ENCODE data around the gene HUWE1. TPM values are rescaled to one million over a fixed set of nuclear protein-coding genes. Genes with fewer than 3 reads are reported as not detected.

HUWE1 gene
- total RNA-seq, 1 experiment from 2014 or later = 536 TPM

- Histone ChIP-seq H3F3A (ENCODE audit: insufficient read depth, low read depth) (peaks cover 25% of the 10 kb centered on the region; the same call in 1 of the 2 replicates), H3K4me3 (no peak overlapping the region), H3K36me3 (ENCODE audit: low read depth) (no peaks in the 10 kb centered on the region), H3K79me2 (ENCODE audit: low read depth) (no peaks in the 10 kb centered on the region), H4K20me1 (ENCODE audit: insufficient read depth) (no peaks in the 10 kb centered on the region), H3K27me3 (ENCODE audit: insufficient read depth, low read depth) (no peaks in the 10 kb centered on the region), H3K27ac (peak overlapping the region; percentile 81), H3K4me1 (replicated peaks; ENCODE audit: insufficient read depth) (peaks cover 33% of the 10 kb centered on the region), H3K4me2 (peak overlapping the region; percentile 63), H2AFZ (no peak overlapping the region), H3K9me2 (ENCODE audit: insufficient read depth) (no peaks in the 10 kb centered on the region), H3K9me3 (ENCODE audit: insufficient read depth, low read depth) (no peaks in the 10 kb centered on the region)
- ChIA-PET POLR2A (ENCODE audit: unreplicated experiment) (interaction anchor here (0.5 to 2.0 kb wide), 5 partner anchors 30 to 350 kb away, joined by 3 to 33 read pairs (median 6); no protein-coding TSS in a partner anchor), CTCF (interaction anchor here (1.0 to 1.5 kb wide), 2 partner anchors 28 to 30 kb away, joined by 3 to 6 read pairs; no protein-coding TSS in a partner anchor)
- no peak for TF ChIP-seq CTCF (conservative IDR thresholded peaks at IDR 0.05)
- TF ChIP-seq EZH2 (IDR thresholded peaks at IDR 0.05; ENCODE audit: low read depth) = no peak
- DNase-seq = no peak
- intact Hi-C loops (cut with micrococcal nuclease; ENCODE audit: unreplicated experiment) = loop anchor here (1.0 kb wide), 1 partner anchor 118 kb away; no protein-coding TSS in a partner anchor
- BruUV-seq (replicated peaks) = no TSS peak
These were observed 27.6 kb upstream of the HUWE1 start for GRCh38 chrX:53713987-53714579.

- intact Hi-C loops (cut with micrococcal nuclease; ENCODE audit: unreplicated experiment) = loop anchor here (1.0 kb wide), 2 partner anchors 27 to 102 kb away; no protein-coding TSS in a partner anchor
- no peak for TF ChIP-seq CTCF (conservative IDR thresholded peaks at IDR 0.05)
- TF ChIP-seq EZH2 (IDR thresholded peaks at IDR 0.05; ENCODE audit: low read depth) = no peak
- Histone ChIP-seq H3K27ac (peak overlapping the region; percentile 58), H3K79me2 (ENCODE audit: low read depth) (no peaks in the 10 kb centered on the region), H4K20me1 (ENCODE audit: insufficient read depth) (no peaks in the 10 kb centered on the region), H2AFZ (no peak overlapping the region), H3K36me3 (ENCODE audit: low read depth) (no peaks in the 10 kb centered on the region), H3K4me3 (no peak overlapping the region), H3K9me3 (ENCODE audit: insufficient read depth, low read depth) (no peaks in the 10 kb centered on the region), H3K4me2 (no peak overlapping the region), H3K9me2 (ENCODE audit: insufficient read depth) (no peaks in the 10 kb centered on the region), H3K4me1 (replicated peaks; ENCODE audit: insufficient read depth) (peaks cover 32% of the 10 kb centered on the region), H3F3A (ENCODE audit: insufficient read depth, low read depth) (peaks cover 22% of the 10 kb centered on the region; the same call in 1 of the 2 replicates), H3K27me3 (ENCODE audit: insufficient read depth, low read depth) (no peaks in the 10 kb centered on the region)
- ChIA-PET CTCF (no interaction called here), POLR2A (ENCODE audit: unreplicated experiment) (no interaction called here)
- peak; percentile 66 to 78 for DNase-seq
- BruUV-seq (replicated peaks) = no TSS peak
These were observed 24.9 kb upstream of the HUWE1 start for GRCh38 chrX:53711436-53711835.

- Histone ChIP-seq H3K36me3 (ENCODE audit: low read depth) (no peaks in the 10 kb centered on the region), H3K4me3 (no peak overlapping the region), H3K4me2 (no peak overlapping the region), H3K27ac (no peak overlapping the region), H3F3A (ENCODE audit: insufficient read depth, low read depth) (no peaks in the 10 kb centered on the region), H3K4me1 (replicated peaks; ENCODE audit: insufficient read depth) (no peaks in the 10 kb centered on the region), H2AFZ (no peak overlapping the region), H3K27me3 (ENCODE audit: insufficient read depth, low read depth) (no peaks in the 10 kb centered on the region), H3K79me2 (ENCODE audit: low read depth) (no peaks in the 10 kb centered on the region), H3K9me3 (ENCODE audit: insufficient read depth, low read depth) (no peaks in the 10 kb centered on the region), H4K20me1 (ENCODE audit: insufficient read depth) (no peaks in the 10 kb centered on the region), H3K9me2 (ENCODE audit: insufficient read depth) (no peaks in the 10 kb centered on the region)
- CTCF ChIA-PET = no interaction called here
- intact Hi-C loops (cut with micrococcal nuclease; ENCODE audit: unreplicated experiment) = no loop called here
- TF ChIP-seq EZH2 (IDR thresholded peaks at IDR 0.05; ENCODE audit: low read depth) (no peak), CTCF (conservative IDR thresholded peaks at IDR 0.05) (no peak)
- DNase-seq = no peak
- POLR2A ChIA-PET (ENCODE audit: unreplicated experiment) = no interaction called here
- BruUV-seq (replicated peaks) = no TSS peak
These were observed 18.3 kb upstream of the HUWE1 start for GRCh38 chrX:53704854-53705253.

All from PC-9 (cell line).